Measurements from ENCODE around the gene TINCR.

TINCR gene

DNA sequence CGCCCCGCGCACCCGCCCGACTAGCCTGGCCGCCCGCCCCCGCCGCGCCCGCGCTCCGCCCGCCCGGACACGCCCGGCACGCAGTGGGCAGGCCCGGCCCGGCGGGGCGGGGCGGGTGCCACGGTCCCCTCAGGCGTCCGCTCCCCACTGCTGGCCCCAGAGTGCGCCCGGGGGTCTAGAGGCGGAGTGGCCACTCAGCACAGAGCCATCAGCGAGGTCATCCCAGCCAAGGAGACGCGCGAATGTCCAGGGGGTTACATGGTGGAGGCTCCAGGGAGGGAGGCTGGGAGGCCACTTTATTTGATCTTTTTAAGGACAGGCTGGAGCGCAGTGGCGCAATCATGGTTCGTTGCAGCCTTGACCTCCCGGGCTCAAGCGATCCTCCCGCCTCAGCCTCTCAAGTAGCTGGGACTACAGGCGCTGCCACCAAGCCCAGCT lies 236 bp upstream of the TINCR start:
- H3K4me3 ChIP-seq (ENCODE audit: low read depth, low read length) = no peak overlapping the region
- no peak for DNase-seq (ENCODE audit: low read depth)
- TF ChIP-seq CTCF (conservative IDR thresholded peaks at IDR 0.05; ENCODE audit: low read depth, low read length) = no peak

DNA sequence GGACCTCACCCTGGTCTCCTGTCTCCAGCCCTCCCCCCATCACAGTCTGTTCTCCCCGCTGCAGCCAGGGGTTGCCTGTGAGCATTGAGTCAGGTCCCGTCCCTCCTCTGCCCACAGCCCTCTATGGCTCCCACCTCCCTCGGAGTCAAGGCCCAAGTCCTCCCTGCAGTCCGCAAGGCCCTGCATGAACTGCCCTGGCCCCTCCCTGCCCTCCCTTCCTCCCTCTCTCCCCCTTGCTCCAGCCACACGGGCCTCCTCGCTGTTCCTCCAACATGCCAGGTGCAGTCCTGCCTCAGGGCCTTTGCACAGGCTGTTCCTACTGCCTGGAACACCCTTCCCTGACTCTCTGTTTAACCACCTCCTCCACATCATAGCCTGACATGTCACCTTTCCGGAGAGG lies 2.8 kb downstream of the TINCR start:
- no peak overlapping the region for H3K4me3 ChIP-seq (ENCODE audit: low read depth, low read length)
- no peak for TF ChIP-seq CTCF (conservative IDR thresholded peaks at IDR 0.05; ENCODE audit: low read depth, low read length)
- DNase-seq (ENCODE audit: low read depth) = no peak

DNA sequence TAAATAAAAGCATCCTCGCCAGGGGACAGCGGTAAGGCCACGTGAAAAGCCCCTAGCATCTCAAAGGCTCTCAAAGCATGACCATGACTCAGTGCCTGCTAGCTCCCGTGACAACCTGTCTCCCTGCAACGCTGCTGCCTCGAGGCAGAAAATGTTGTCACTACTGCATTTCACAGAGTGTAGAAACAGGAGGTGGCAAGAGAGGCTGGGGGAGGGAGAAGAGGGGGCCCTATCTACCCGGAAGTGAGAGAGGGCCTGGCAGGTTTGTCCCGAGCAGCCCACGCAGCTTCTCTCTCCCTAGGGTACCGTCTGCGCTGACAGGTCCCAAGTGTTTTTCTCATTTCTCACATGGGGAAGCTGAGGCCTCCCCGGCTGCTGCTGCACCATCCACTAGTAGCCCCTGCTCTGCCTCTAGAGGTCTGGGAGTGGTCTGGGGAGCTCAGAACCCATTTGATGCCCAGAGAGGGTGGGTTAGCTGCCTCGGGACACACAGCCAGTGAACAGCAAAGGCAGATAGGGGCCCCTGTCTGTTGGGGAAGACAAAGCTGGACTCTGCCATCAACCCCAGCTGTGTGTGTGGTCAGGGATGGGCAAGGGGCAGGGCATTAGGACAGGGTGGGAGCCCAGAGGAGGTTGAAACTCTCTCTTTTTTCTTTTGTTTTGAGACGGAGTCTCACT lies 3.7 kb downstream of the TINCR start:
- no peak overlapping the region for H3K4me3 ChIP-seq (ENCODE audit: low read depth, low read length)
- no peak for TF ChIP-seq CTCF (conservative IDR thresholded peaks at IDR 0.05; ENCODE audit: low read depth, low read length)
- peak; percentile 43 for DNase-seq (ENCODE audit: low read depth)

GRCh38 chr19:5563008-5563431 lies 4.7 kb downstream of the TINCR start:
- H3K4me3 ChIP-seq (ENCODE audit: low read depth, low read length) = no peak overlapping the region
- no peak for DNase-seq (ENCODE audit: low read depth)
- no peak for TF ChIP-seq CTCF (conservative IDR thresholded peaks at IDR 0.05; ENCODE audit: low read depth, low read length)

DNA sequence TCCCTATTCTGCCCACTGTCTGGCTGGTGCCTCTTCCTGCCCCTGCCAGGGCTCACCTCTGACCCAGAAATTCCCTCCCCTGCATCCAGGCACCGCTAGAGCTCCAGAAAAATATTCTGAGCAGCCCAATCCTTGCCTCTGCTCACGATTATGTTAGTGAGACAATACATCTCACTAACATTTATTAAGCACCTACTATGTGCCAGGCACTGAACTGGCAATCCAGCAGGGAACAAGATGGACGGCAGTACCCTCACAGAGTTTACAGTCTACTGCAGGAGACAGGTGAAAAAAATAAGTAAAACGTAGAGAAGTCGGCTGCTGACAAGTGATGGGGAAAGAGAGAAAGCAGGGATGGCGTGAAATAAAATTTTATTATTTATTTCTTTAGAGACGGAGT lies 5.5 kb downstream of the TINCR start:
- no peak for DNase-seq (ENCODE audit: low read depth)
- H3K4me3 ChIP-seq (ENCODE audit: low read depth, low read length) = no peak overlapping the region
- TF ChIP-seq CTCF (conservative IDR thresholded peaks at IDR 0.05; ENCODE audit: low read depth, low read length) = no peak

DNA sequence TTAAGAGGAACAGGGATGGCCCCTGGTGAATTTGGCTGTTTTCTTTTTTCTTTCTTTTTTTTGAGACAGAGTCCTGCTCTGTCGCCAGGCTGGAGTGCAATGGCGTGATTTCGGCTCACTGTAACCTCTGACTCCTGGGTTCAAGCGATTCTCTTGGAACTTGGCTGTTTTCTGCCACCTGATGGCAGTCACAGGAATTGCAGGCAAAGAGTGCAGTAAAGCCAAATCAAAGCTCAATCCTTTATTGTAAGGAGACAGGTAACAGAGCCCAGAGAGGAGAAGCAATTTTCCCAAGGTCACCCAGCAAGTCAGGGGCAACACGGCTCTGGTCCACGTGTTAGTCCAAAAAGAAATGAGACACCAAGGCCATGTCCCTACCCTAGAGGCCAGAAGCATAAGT lies 6.2 kb downstream of the TINCR start:
- peak; percentile 61 for TF ChIP-seq CTCF (conservative IDR thresholded peaks at IDR 0.05; ENCODE audit: low read depth, low read length)
- DNase-seq (ENCODE audit: low read depth) = no peak
- no peak overlapping the region for H3K4me3 ChIP-seq (ENCODE audit: low read depth, low read length)

DNA sequence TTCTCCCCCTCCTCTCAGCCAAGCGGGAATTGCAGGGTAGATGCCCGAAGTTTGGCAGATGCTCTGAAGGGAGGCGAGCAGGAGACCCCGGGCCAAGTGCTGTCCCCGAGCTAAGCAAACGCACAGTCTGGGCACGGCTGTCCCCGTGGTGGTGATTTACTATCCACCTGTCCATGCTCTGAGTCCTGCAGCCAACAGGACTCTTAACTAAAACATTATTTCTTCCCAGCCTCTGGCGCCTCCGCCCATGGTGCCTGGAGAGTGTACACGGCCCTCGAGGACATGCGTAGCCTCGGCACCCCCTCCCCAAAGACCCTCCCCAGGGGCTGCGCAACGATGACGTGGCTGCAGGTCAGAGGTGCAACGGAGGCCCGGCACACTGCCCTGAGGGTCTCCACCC lies 7.6 kb downstream of the TINCR start:
- TF ChIP-seq CTCF (conservative IDR thresholded peaks at IDR 0.05; ENCODE audit: low read depth, low read length) = no peak
- no peak overlapping the region for H3K4me3 ChIP-seq (ENCODE audit: low read depth, low read length)
- DNase-seq (ENCODE audit: low read depth) = no peak

Data from choroid plexus epithelial cell (primary cell).